ENCODE data around the gene DNAJB1.

The DNAJB1 gene

GRCh38 chr19:14496834-14497227 lies 21.4 kb downstream of the DNAJB1 start:
- no peak for FAIRE-seq
- no peak for DNase-seq (ENCODE audit: low spot score)

- FAIRE-seq, result no peak
- DNase-seq (ENCODE audit: low spot score), result peak; percentile 97
Observed at GRCh38 chr19:14496029-14496833, 22.0 kb downstream of the DNAJB1 start, which contains the start of gene GIPC1. Gene GIPC1, minus strand, starts transcription at chr19:14496127. Its CDS starts 13,151 bp downstream, at chr19:14482976.

GRCh38 chr19:14495672-14496028 lies 22.5 kb downstream of the DNAJB1 start:
- DNase-seq (ENCODE audit: low spot score) (no peak), FAIRE-seq (no peak)

- FAIRE-seq, result no peak
- no peak for DNase-seq (ENCODE audit: low spot score)
Observed at GRCh38 chr19:14494910-14495671, 23.1 kb downstream of the DNAJB1 start.

DNA sequence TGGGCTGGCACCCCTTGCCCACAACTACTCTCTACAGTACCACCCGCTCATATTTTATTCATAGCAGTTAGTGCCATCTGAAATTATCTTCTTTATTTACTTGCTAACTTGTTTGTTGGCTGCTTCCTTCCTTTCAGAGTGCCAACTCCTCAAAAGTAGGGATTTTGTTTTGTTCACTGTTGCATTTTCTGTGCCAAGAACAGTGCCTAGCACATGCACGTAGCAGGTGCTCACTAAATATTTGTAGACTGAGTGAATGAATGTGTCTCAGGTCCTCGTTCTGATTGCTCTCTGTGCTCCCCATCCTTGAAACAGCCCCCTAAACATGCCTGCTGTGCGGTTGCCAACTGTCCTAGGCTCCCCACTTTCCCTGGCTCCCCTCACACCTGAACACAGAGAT lies 23.8 kb downstream of the DNAJB1 start:
- DNase-seq (ENCODE audit: low spot score) (no peak), FAIRE-seq (no peak)

DNA sequence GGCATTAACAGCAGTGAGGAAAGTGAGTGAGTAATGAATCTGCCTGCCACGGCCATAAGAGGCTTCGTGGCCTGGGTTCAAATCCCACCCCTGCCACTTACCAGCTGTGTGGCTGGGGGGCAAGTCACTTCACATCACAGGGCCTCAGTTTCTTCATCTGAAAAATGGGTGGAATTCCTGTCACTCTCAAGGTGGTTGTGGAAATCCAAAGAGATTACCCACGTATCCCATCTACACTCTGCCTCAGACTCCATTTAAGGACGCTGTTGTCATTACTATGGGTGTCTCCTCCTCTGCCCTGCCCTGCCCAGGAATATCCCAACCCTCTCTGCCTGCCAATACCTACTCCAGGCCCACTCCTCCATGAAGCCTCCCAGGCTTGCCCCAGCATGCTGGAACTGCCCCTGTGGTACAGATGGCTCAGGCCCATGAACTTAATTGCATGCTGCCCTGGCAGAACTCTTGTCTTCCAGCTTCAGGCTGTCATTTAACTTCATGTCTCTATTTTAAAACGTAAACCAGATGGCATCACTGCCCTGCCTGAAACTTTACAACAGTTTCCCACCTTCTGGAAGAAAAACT lies 25.4 kb downstream of the DNAJB1 start:
- no peak for DNase-seq (ENCODE audit: low spot score)
- FAIRE-seq, result no peak

GRCh38 chr19:14487370-14488125 lies 30.6 kb downstream of the DNAJB1 start:
- FAIRE-seq (no peak), DNase-seq (ENCODE audit: low spot score) (no peak)

DNA sequence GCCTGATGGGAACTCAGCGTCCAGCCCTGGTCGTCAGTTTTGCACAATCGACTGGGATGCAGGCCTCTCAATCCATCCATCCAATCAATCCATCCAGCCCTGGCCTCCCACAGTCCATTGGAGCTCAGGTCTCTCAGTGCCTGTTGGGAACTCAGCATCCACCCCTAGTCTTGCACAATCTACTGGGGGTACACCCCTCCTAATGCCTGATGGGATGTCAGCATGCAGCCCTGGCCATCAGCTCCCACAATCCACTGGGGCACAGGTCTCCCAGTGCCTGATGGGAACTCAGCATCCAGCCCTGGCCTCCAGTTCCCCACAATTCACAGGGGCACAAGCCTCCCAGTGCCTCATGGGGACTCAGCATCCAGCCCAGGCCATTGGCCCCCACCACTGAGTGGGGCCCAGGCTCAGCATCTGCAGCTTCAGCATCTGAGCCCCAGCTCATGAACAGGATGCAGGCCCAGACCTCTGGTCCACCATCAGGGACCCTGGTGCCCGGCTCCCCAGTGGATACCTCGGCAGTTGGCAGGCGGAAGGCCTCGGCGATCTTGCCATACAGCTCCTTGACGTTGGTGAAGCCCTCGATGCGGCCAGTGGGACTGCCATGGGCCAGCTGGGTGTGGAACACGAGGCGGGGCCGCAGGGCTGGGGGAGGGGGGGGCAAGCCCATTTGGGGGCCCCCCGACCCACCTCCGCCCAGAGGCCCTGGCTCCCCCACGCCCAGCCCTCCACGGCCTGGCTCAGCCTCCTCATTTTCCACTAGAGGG lies 35.8 kb downstream of the DNAJB1 start:
- no peak for FAIRE-seq
- no peak for DNase-seq (ENCODE audit: low spot score)

DNA sequence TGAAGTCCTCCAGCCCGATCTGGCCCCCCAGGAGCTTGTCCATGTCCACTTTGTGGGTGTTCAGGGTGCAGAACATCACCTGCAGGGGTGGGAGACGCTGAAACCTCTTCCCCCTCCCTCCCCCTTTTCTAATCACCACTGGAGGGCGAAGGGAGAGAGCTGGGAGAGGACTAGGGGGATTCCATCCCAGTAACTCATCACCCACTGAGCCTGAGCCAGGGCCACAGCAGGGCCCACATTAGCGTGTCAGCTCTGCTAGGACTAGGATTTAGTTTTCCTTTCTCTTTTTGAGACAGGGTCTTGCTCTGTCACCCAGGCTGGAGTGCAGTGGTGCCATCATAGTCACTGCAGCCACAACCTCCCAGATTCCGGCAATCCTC lies 37.5 kb downstream of the DNAJB1 start:
- FAIRE-seq (no peak), DNase-seq (ENCODE audit: low spot score) (no peak)

DNA sequence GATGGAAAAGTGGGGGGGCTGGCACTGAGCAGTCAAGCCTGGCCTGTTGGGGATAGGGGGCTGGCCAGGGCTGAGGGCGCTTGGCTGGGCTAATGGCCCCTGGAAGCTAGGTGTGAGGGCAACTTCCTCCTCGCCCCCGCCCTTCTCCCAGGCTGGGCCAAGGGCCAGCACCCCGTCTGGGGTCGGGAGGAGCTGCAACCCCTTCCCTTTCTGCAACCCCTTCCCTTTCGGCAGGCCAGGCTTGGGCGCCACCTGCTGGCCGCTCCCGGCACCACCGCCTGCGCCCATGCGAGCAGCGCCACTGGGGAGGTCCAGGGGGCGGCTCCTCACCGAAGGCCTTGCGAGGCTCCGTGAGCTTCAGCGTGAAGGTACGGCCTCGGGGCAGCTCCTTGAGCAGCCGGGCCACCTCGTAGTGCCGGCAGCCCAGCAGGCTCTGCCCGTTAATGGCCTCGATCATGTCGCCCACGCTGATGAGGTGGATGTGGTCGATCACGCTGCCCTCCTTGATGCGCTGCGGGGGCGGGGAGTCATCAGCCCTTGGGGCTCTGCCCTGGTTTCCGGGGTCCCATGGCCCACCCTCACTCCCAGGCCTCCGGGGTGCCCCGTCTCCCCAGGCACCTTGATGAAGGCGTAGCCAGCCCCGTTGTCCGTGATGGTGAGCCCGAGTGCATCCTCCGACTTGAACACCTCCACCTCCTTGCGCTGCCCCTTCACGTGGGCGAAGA lies 38.1 kb downstream of the DNAJB1 start:
- FAIRE-seq (no peak), DNase-seq (ENCODE audit: low spot score) (peak; percentile 46)

GRCh38 chr19:14479309-14479974 lies 38.8 kb downstream of the DNAJB1 start:
- DNase-seq (ENCODE audit: low spot score), result no peak
- no peak for FAIRE-seq

- no peak for FAIRE-seq
- DNase-seq (ENCODE audit: low spot score), result no peak
Observed at GRCh38 chr19:14478113-14478545, 40.1 kb downstream of the DNAJB1 start.

- FAIRE-seq (no peak), DNase-seq (ENCODE audit: low spot score) (no peak)
Observed at GRCh38 chr19:14477418-14478112, 40.6 kb downstream of the DNAJB1 start.

GRCh38 chr19:14476673-14477401 lies 41.4 kb downstream of the DNAJB1 start:
- no peak for FAIRE-seq

DNA sequence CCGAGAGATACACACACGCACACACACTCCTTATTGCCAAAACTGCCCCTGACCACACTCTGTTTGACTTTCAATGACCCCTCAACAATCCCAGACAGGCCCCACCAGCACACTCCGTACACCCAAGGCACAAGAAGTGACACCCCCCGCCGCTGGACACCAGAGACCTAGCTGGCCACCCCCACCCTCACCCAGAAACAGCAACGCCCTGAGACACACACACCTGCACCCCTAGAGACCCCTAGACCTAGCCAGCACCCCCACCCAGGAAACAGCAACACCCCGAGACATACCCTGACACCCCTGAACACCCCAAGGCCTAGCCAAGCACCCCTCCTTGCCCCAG lies 41.9 kb downstream of the DNAJB1 start:
- FAIRE-seq, result no peak
- no peak for DNase-seq (ENCODE audit: low spot score)

More at GRCh38 chr19:14476673-14477401, 41.4 kb downstream of the DNAJB1 start:
- DNase-seq (ENCODE audit: low spot score), result no peak

DNA sequence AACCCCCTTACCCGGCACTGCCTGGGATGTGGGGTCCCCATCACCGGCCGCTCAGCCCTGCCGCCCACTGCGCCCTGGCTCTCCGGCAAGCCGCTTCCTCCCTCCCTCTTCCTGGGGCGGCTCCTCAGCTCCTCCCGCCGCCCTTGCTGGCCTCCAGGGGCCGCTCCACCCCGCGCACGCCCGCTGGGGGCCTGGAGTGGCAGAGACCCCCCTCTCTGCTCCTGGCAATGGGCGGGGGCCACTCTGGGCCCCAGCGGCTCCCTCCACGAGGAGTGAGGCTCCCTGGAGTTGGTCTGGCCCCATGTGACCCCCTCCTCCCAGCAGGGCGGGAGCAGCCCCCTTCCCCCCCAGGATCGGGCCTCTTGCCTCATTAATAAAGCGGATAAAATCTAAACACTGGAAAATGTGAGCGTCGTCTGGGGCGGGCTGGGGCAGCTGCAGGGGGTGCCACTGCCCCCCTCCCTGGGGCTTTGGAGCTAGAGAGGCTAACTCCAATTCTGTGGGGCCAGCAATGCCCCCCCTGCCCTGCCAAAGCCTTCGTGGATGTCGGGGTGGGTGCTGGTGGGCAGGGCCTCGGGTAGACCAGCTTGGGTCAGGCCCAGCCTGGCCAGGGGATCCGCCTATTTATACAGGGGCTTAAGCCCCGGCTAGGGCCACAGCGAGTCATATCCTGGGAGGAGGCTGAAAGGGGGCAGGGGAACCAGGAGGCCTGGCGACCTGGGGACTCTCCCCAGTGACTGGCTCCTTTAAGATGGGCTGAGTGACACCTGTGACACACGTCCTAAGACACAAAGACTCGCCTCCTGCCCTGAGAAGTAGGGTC lies 42.7 kb downstream of the DNAJB1 start, which contains the start of gene PTGER1:
TSS of gene PTGER1 (minus strand) at position 104 of the 823 bp plus-strand sequence. CDS start 1,034 bp downstream, outside the sequence.
- DNase-seq (ENCODE audit: low spot score), result no peak
- FAIRE-seq, result no peak

DNA sequence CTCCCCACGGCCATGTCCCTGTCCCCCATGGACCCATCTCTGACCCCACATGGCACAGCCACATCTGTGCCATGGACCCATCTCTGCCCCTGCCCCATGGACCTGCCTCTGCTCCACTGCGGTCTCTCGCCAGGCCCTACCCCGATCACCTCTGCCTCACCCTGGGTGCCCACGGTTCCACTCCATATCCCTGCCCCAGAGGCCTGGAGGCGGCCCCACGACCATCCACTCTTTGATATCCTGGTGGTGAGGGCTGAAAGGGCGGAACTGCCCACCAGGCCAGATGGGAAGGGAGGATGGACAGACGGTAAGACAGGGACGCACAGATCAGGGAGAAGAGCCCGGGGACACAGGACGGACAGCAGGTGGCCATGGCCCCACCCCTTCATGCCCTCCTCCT lies 43.4 kb downstream of the DNAJB1 start:
- no peak for FAIRE-seq
- no peak for DNase-seq (ENCODE audit: low spot score)

Data from urothelium cell line (cell line).